ENCODE measurements around the gene NTM. TPM values are rescaled to one million over a fixed set of nuclear protein-coding genes. Genes with fewer than 3 reads are reported as not detected.

NTM gene
- total RNA-seq, 1 experiment from 2014 or later = not detected

GRCh38 chr11:131667566-131667965 lies 297.2 kb downstream of the NTM start:
- no peaks in the 10 kb centered on the region for H3K36me3 ChIP-seq (ENCODE audit: control insufficient read depth in 1 of 2, insufficient read depth in 2 of 2, low read length in 2 of 2)
- no peak overlapping the region for H3K4me2 ChIP-seq (ENCODE audit: low read length)
- H3K4me1 ChIP-seq (ENCODE audit: control insufficient read depth in 1 of 2, insufficient read depth in 2 of 2, low read length in 2 of 2) = no peaks in the 10 kb centered on the region
- CTCF ChIA-PET = no interaction called here
- no peak overlapping the region for H3K4me3 ChIP-seq (replicated peaks in 1 of 2; ENCODE audit: low read depth in 1 of 2, low read length in 2 of 2)
- H4K20me1 ChIP-seq (ENCODE audit: insufficient read depth) = no peaks in the 10 kb centered on the region
- H3K27ac ChIP-seq (ENCODE audit: low read depth, low read length) = no peak overlapping the region
- intact Hi-C loops (cut with micrococcal nuclease) = no loop called here
- H3K27me3 ChIP-seq (ENCODE audit: insufficient read depth, low read length) = no peaks in the 10 kb centered on the region
- no peaks in the 10 kb centered on the region for H3K79me2 ChIP-seq (ENCODE audit: insufficient read depth, low read length)
- no peaks in the 10 kb centered on the region for H3K9me2 ChIP-seq (ENCODE audit: insufficient read depth)
- BruUV-seq (replicated peaks) = no TSS peak
- RAD21 ChIA-PET (ENCODE audit: low non-redundant PET in 1 of 2, low total read pairs in 2 of 2, uncharacterized antibody in 2 of 2, unreplicated experiment in 2 of 2) = no interaction called here
- POLR2A ChIA-PET = no interaction called here
- no peak overlapping the region for H3K9ac ChIP-seq (ENCODE audit: low read length)
- H3K9me3 ChIP-seq (ENCODE audit: control insufficient read depth in 1 of 2, insufficient read depth in 1 of 2, low read depth in 1 of 2, low read length in 2 of 2) = no peaks in the 10 kb centered on the region; a peak in 1 of 4 replicates
- H2AFZ ChIP-seq (ENCODE audit: low read depth, low read length, poor library complexity, severe bottlenecking) = no peak overlapping the region
- no peak for ATAC-seq
- no peak for TF ChIP-seq EGR1 (IDR thresholded peaks at IDR 0.05; ENCODE audit: low read depth)
- no peak for TF ChIP-seq REST (IDR thresholded peaks at IDR 0.05; ENCODE audit: low read depth)
- TF ChIP-seq YY1 (IDR thresholded peaks at IDR 0.05; ENCODE audit: extremely low read depth, insufficient replicate concordance, low read depth, low read length) = no peak
- no peak for TF ChIP-seq ELF1 (IDR thresholded peaks at IDR 0.05; ENCODE audit: borderline replicate concordance, low read depth)
- no peak for TF ChIP-seq TCF7L2 (IDR thresholded peaks at IDR 0.05; ENCODE audit: borderline replicate concordance, extremely low read depth, insufficient read depth, insufficient read length)
- no peak for DNase-seq (ENCODE audit: low read depth, low spot score)

Measured in HCT116 (cell line).